Measurements from ENCODE around the gene DCAF12.
A peak's percentile ranks its signal among the peaks of the same experiment; 100 is the strongest.
"Not testable (repeated sequence)": the region's sequence is repeated elsewhere in the genome, so short reads cannot be mapped to it uniquely, and the experiment has no call there.

The DCAF12 gene

GRCh38 chr9:34047864-34048726 lies 78.4 kb downstream of the DCAF12 start:
- Histone ChIP-seq H3K36me3 (peaks cover 20% of the 10 kb centered on the region), H3K4me3 (peak overlapping the region; percentile 87), H3K9ac (peak overlapping the region; percentile 91), H3K4me1 (peaks cover 31% of the 10 kb centered on the region), H3K27me3 (no peaks in the 10 kb centered on the region; the same call in 1 of the 2 replicates), H3K27ac (peak overlapping the region; percentile 97), H3K4me2 (peak overlapping the region; percentile 90), H4K20me1 (peaks cover 52% of the 10 kb centered on the region), H3K9me3 (no peaks in the 10 kb centered on the region)
- no peak for TF ChIP-seq Cebpa-rat (IDR thresholded peaks at IDR 0.05)

GRCh38 chr9:34046784-34047379 lies 79.6 kb downstream of the DCAF12 start:
- peak overlapping the region; percentile 87 for H3K4me3 ChIP-seq
- peaks cover 64% of the 10 kb centered on the region for H4K20me1 ChIP-seq
- H3K27ac ChIP-seq = peak overlapping the region; percentile 97; the same call in 1 of the 2 replicates
- no peak for TF ChIP-seq Cebpa-rat (IDR thresholded peaks at IDR 0.05)
- H3K36me3 ChIP-seq = peaks cover 32% of the 10 kb centered on the region
- H3K4me1 ChIP-seq = peaks cover 31% of the 10 kb centered on the region
- peak overlapping the region; percentile 90 for H3K4me2 ChIP-seq
- peak overlapping the region; percentile 91 for H3K9ac ChIP-seq
- H3K27me3 ChIP-seq = no peaks in the 10 kb centered on the region; the same call in 1 of the 2 replicates
- H3K9me3 ChIP-seq = peaks cover 10% of the 10 kb centered on the region

GRCh38 chr9:34045903-34046302 lies 80.6 kb downstream of the DCAF12 start:
- Histone ChIP-seq H3K9ac (peak overlapping the region; percentile 2; the same call in 1 of the 2 replicates), H3K9me3 (peaks cover 20% of the 10 kb centered on the region), H3K27me3 (no peaks in the 10 kb centered on the region; the same call in 1 of the 2 replicates), H3K27ac (no peak overlapping the region), H3K4me3 (no peak overlapping the region), H4K20me1 (peaks cover 74% of the 10 kb centered on the region), H3K4me2 (peak overlapping the region; percentile 90), H3K4me1 (peaks cover 31% of the 10 kb centered on the region), H3K36me3 (peaks cover 42% of the 10 kb centered on the region)
- no peak for TF ChIP-seq Cebpa-rat (IDR thresholded peaks at IDR 0.05)

- peaks cover 78% of the 10 kb centered on the region for H3K36me3 ChIP-seq
- H4K20me1 ChIP-seq = peaks cover 85% of the 10 kb centered on the region
- peaks cover 50% of the 10 kb centered on the region for H3K9me3 ChIP-seq
- H3K4me1 ChIP-seq = peaks cover 15% of the 10 kb centered on the region
- not testable (repeated sequence) for H3K4me3 ChIP-seq, H3K27ac ChIP-seq, H3K27me3 ChIP-seq, H3K4me2 ChIP-seq, H3K9ac ChIP-seq
Measured at GRCh38 chr9:34042074-34042473, 84.4 kb downstream of the DCAF12 start.

- Histone ChIP-seq H3K9me3 (peaks cover 50% of the 10 kb centered on the region), H4K20me1 (peaks cover 85% of the 10 kb centered on the region), H3K36me3 (peaks cover 79% of the 10 kb centered on the region)
- not testable (repeated sequence) for H3K27ac ChIP-seq, H3K27me3 ChIP-seq, H3K9ac ChIP-seq, H3K4me3 ChIP-seq, H3K4me2 ChIP-seq, H3K4me1 ChIP-seq
Measured at GRCh38 chr9:34038851-34039250, 87.6 kb downstream of the DCAF12 start.

GRCh38 chr9:34037626-34038025 lies 88.9 kb downstream of the DCAF12 start:
- Histone ChIP-seq H3K9ac (no peak overlapping the region), H3K36me3 (peaks cover 79% of the 10 kb centered on the region), H3K4me1 (no peaks in the 10 kb centered on the region), H3K9me3 (peaks cover 47% of the 10 kb centered on the region), H4K20me1 (peaks cover 85% of the 10 kb centered on the region), H3K4me3 (no peak overlapping the region), H3K4me2 (no peak overlapping the region), H3K27me3 (no peaks in the 10 kb centered on the region), H3K27ac (no peak overlapping the region)
- TF ChIP-seq Cebpa-rat (IDR thresholded peaks at IDR 0.05) = no peak

- Histone ChIP-seq H3K36me3 (peaks cover 79% of the 10 kb centered on the region), H3K4me1 (no peaks in the 10 kb centered on the region), H3K27ac (no peak overlapping the region), H4K20me1 (peaks cover 85% of the 10 kb centered on the region), H3K9me3 (peaks cover 37% of the 10 kb centered on the region), H3K27me3 (no peaks in the 10 kb centered on the region), H3K4me3 (no peak overlapping the region), H3K9ac (no peak overlapping the region), H3K4me2 (no peak overlapping the region)
- no peak for TF ChIP-seq Cebpa-rat (IDR thresholded peaks at IDR 0.05)
Measured at GRCh38 chr9:34036625-34037024, 89.9 kb downstream of the DCAF12 start.
